ENCODE measurements around the gene MYZAP.

The MYZAP gene

GRCh38 chr15:57698243-57698642 lies 106.5 kb downstream of the MYZAP start:
- no peak for TF ChIP-seq CTCF (conservative IDR thresholded peaks at IDR 0.05; ENCODE audit: control insufficient read depth, insufficient read depth, low read depth, low read length)
- no peak overlapping the region for H3K4me3 ChIP-seq (ENCODE audit: control insufficient read depth, low read depth, low read length)
- DNase-seq (ENCODE audit: low read depth) = no peak

- TF ChIP-seq CTCF (conservative IDR thresholded peaks at IDR 0.05; ENCODE audit: control insufficient read depth, insufficient read depth, low read depth, low read length) = no peak
- H3K4me3 ChIP-seq (ENCODE audit: control insufficient read depth, low read depth, low read length) = no peak overlapping the region
- no peak for DNase-seq (ENCODE audit: low read depth)
Observed at GRCh38 chr15:57698991-57699390, 107.3 kb downstream of the MYZAP start.

GRCh38 chr15:57703387-57703786 lies 111.7 kb downstream of the MYZAP start:
- DNase-seq (ENCODE audit: low read depth) = no peak
- no peak overlapping the region for H3K4me3 ChIP-seq (ENCODE audit: control insufficient read depth, low read depth, low read length)

GRCh38 chr15:57704441-57704840 lies 112.7 kb downstream of the MYZAP start:
- DNase-seq (ENCODE audit: low read depth) = no peak
- no peak overlapping the region for H3K4me3 ChIP-seq (ENCODE audit: control insufficient read depth, low read depth, low read length)
- no peak for TF ChIP-seq CTCF (conservative IDR thresholded peaks at IDR 0.05; ENCODE audit: control insufficient read depth, insufficient read depth, low read depth, low read length)

More at GRCh38 chr15:57703387-57703786, 111.7 kb downstream of the MYZAP start:
- TF ChIP-seq CTCF (conservative IDR thresholded peaks at IDR 0.05; ENCODE audit: control insufficient read depth, insufficient read depth, low read depth, low read length) = no peak

- no peak for DNase-seq (ENCODE audit: low read depth)
- no peak for TF ChIP-seq CTCF (conservative IDR thresholded peaks at IDR 0.05; ENCODE audit: control insufficient read depth, insufficient read depth, low read depth, low read length)
- peak overlapping the region; percentile 92 for H3K4me3 ChIP-seq (ENCODE audit: control insufficient read depth, low read depth, low read length)
Observed at GRCh38 chr15:57705746-57706404, 114.2 kb downstream of the MYZAP start.

- DNase-seq (ENCODE audit: low read depth) = peak; percentile 100
- TF ChIP-seq CTCF (conservative IDR thresholded peaks at IDR 0.05; ENCODE audit: control insufficient read depth, insufficient read depth, low read depth, low read length) = no peak
- peak within 1 kb of the TSS; percentile 92 for H3K4me3 ChIP-seq (ENCODE audit: control insufficient read depth, low read depth, low read length)
Observed at GRCh38 chr15:57706405-57707209, 114.9 kb downstream of the MYZAP start, which contains the start of gene POLR2M. TSS of gene POLR2M (plus strand) at chr15:57706714. CDS start at chr15:57706843, 129 bp downstream.

All from fibroblast of mammary gland (primary cell).